Neural cell (in vitro differentiated cells): Measurements from ENCODE around the gene CATSPER1. TPM values are rescaled to one million over a fixed set of nuclear protein-coding genes. Genes with fewer than 3 reads are reported as not detected.

ENCODE experiments used
- H2AFZ ChIP-seq: fragments of 200-600, 300-800 bp; sonication (generic), shearing (Covaris generic); 2 replicates; pipeline ENCODE4 v1.6.0; 2014; ENCODE audit warnings: low read depth, mild to moderate bottlenecking, antibody characterized with exemption, low read length, moderate library complexity
- H3F3A ChIP-seq: fragments of 200-600 bp; shearing (Covaris generic); 2 replicates; pipeline ENCODE4 v1.6.1; 2016; ENCODE audit warnings: mild to moderate bottlenecking, moderate library complexity, mixed read lengths, antibody characterized with exemption, low read length; ENCODE audit not compliant: insufficient read depth, poor library complexity, severe bottlenecking
- H3K27ac ChIP-seq: fragments of 200-600, 300-800 bp; sonication (generic), shearing (Covaris generic); 2 replicates; pipeline ENCODE4 v1.5.1; 2014; ENCODE audit warnings: mild to moderate bottlenecking, low read length, moderate library complexity
- H3K27me3 ChIP-seq: fragments of 300-800, 200-600 bp; sonication (generic), shearing (Covaris generic); 2 replicates; pipeline ENCODE4 v1.6.0; 2014; ENCODE audit warnings: mild to moderate bottlenecking, low read depth, low read length, moderate library complexity; ENCODE audit not compliant: insufficient read depth
- H3K36me3 ChIP-seq: fragments of 300-800, 200-600 bp; sonication (generic), shearing (Covaris generic); 2 replicates; pipeline ENCODE4 v1.5.1; 2014; ENCODE audit warnings: mild to moderate bottlenecking, antibody characterized with exemption, low read length, moderate library complexity; ENCODE audit not compliant: insufficient read depth
- H3K4me2 ChIP-seq: fragments of 300-800, 200-600 bp; sonication (generic), shearing (Covaris generic); 2 replicates; pipeline ENCODE4 v1.6.0; 2014; ENCODE audit warnings: mild to moderate bottlenecking, low read length
- H3K4me3 ChIP-seq: fragments of 300-800, 200-600 bp; sonication (generic), shearing (Covaris generic); 2 replicates; pipeline ENCODE4 v1.5.1; 2014; ENCODE audit warnings: mild to moderate bottlenecking, low read length, moderate library complexity
- H3K79me2 ChIP-seq: fragments of 200-600 bp; shearing (Covaris generic); replicated peaks from 2 replicates; pipeline ENCODE4 v1.6.0; 2014; ENCODE audit warnings: mild to moderate bottlenecking, low read length, moderate library complexity; ENCODE audit not compliant: insufficient read depth
- H3K9ac ChIP-seq: fragments of 300-800, 200-600 bp; sonication (generic), shearing (Covaris generic); 2 replicates; pipeline ENCODE4 v1.6.1; 2016; ENCODE audit warnings: mild to moderate bottlenecking, low read length, mixed read lengths
- H3K9me2 ChIP-seq: fragments of 200-600 bp; shearing (Covaris generic); 2 replicates; pipeline ENCODE4 v1.6.1; 2016; ENCODE audit warnings: mild to moderate bottlenecking, low read length, mixed read lengths; ENCODE audit not compliant: insufficient read depth
- H3K9me3 ChIP-seq: fragments of 200-600, 300-800 bp; sonication (generic), shearing (Covaris generic); 2 replicates; pipeline ENCODE4 v1.6.1; 2016; ENCODE audit warnings: mild to moderate bottlenecking, mixed run types, low read length, moderate library complexity, mixed read lengths
- H4K20me1 ChIP-seq: fragments of 200-600 bp; shearing (Covaris generic); 2 replicates; pipeline ENCODE4 v1.6.1; 2016; ENCODE audit warnings: mild to moderate bottlenecking, mixed run types; ENCODE audit not compliant: insufficient read depth
- CTCF ChIP-seq: fragments of 450-650 bp; IDR thresholded peaks from 2 replicates; pipeline ENCODE4 v1.5.1; 2014; ENCODE audit warnings: antibody characterized with exemption, mild to moderate bottlenecking, moderate library complexity; ENCODE audit not compliant: poor library complexity, severe bottlenecking
- EP300 ChIP-seq: fragments of 450-650 bp; conservative IDR thresholded peaks from 2 replicates; pipeline ENCODE4 v1.6.1; 2014; ENCODE audit warnings: antibody characterized with exemption, mild to moderate bottlenecking, moderate library complexity; ENCODE audit not compliant: poor library complexity, severe bottlenecking
- EZH2 ChIP-seq: fragments of 200-600, 300-800 bp; shearing (Covaris generic), sonication (generic); IDR thresholded peaks from 2 replicates; pipeline ENCODE4 v1.6.1; 2014; ENCODE audit warnings: antibody characterized with exemption, low read length, borderline replicate concordance, mild to moderate bottlenecking; ENCODE audit not compliant: insufficient read depth, poor library complexity, severe bottlenecking
- MXI1 ChIP-seq: fragments of 450-650 bp; conservative IDR thresholded peaks from 2 replicates; pipeline ENCODE4 v1.6.1; 2014; ENCODE audit warnings: antibody characterized with exemption, mild to moderate bottlenecking; ENCODE audit not compliant: poor library complexity, severe bottlenecking
- POLR2AphosphoS5 ChIP-seq: IDR thresholded peaks from 2 replicates; pipeline ENCODE4 v1.6.1; 2012
- RAD21 ChIP-seq: fragments of 450-650 bp; conservative IDR thresholded peaks from 2 replicates; pipeline ENCODE4 v1.6.1; 2014; ENCODE audit warnings: antibody characterized with exemption, mild to moderate bottlenecking, moderate library complexity
- REST ChIP-seq: IDR thresholded peaks from 2 replicates; pipeline ENCODE4 v1.6.1; 2012; ENCODE audit warnings: borderline replicate concordance
- SMC3 ChIP-seq: fragments of 450-650 bp; conservative IDR thresholded peaks from 2 replicates; pipeline ENCODE4 v1.6.1; 2014; ENCODE audit warnings: antibody characterized with exemption, mild to moderate bottlenecking, moderate library complexity; ENCODE audit not compliant: poor library complexity
- TAF1 ChIP-seq: IDR thresholded peaks from 2 replicates; pipeline ENCODE4 v1.6.1; 2012; ENCODE audit warnings: low read depth
- polyA plus RNA-seq: library from polyadenylated mRNA; depleted of rRNA; stranded (reverse); fragments of >200 nt; gene quantifications from 2 replicates; pipeline ENCODE4 v1.2.3, GENCODE V29; 2014

The CATSPER1 gene
- polyA plus RNA-seq, 1 donor from 2014 or later = not detected

- peaks cover 24% of the 10 kb centered on the region for H3K79me2 ChIP-seq
- TF ChIP-seq EP300 (no peak), POLR2AphosphoS5 (no peak), TAF1 (no peak), RAD21 (no peak), SMC3 (no peak), CTCF (no peak), REST (no peak), EZH2 (no peak), MXI1 (no peak)
- no peak overlapping the region for H3K27ac ChIP-seq
- H3K9me3 ChIP-seq = no peaks in the 10 kb centered on the region
- H3K27me3 ChIP-seq = no peaks in the 10 kb centered on the region
- no peak overlapping the region for H3K9ac ChIP-seq
- H3F3A ChIP-seq = peaks cover 4% of the 10 kb centered on the region
- no peak overlapping the region for H3K4me2 ChIP-seq
- no peaks in the 10 kb centered on the region for H4K20me1 ChIP-seq
- H3K4me3 ChIP-seq = no peak overlapping the region
- H3K36me3 ChIP-seq = peaks cover 5% of the 10 kb centered on the region
- H3K9me2 ChIP-seq = no peaks in the 10 kb centered on the region
- no peak overlapping the region for H2AFZ ChIP-seq
Measured at GRCh38 chr11:66073669-66074068, 47.4 kb upstream of the CATSPER1 start.

- peaks cover 24% of the 10 kb centered on the region for H3K79me2 ChIP-seq
- no peak overlapping the region for H3K9ac ChIP-seq
- no peaks in the 10 kb centered on the region for H3K9me2 ChIP-seq
- H2AFZ ChIP-seq = no peak overlapping the region
- no peak overlapping the region for H3K27ac ChIP-seq
- peaks cover 4% of the 10 kb centered on the region for H3F3A ChIP-seq
- H3K36me3 ChIP-seq = peaks cover 10% of the 10 kb centered on the region
- no peaks in the 10 kb centered on the region for H4K20me1 ChIP-seq
- H3K27me3 ChIP-seq = no peaks in the 10 kb centered on the region
- peak overlapping the region; percentile 87 for H3K4me3 ChIP-seq
- no peak overlapping the region for H3K4me2 ChIP-seq
- no peaks in the 10 kb centered on the region for H3K9me3 ChIP-seq
- TF ChIP-seq RAD21 (no peak), MXI1 (no peak), REST (no peak), EZH2 (no peak), POLR2AphosphoS5 (no peak), CTCF (no peak), TAF1 (no peak), EP300 (no peak), SMC3 (no peak)
Measured at GRCh38 chr11:66072518-66072917, 46.2 kb upstream of the CATSPER1 start.
